ENCODE measurements around the gene TEFM.

The TEFM gene

DNA sequence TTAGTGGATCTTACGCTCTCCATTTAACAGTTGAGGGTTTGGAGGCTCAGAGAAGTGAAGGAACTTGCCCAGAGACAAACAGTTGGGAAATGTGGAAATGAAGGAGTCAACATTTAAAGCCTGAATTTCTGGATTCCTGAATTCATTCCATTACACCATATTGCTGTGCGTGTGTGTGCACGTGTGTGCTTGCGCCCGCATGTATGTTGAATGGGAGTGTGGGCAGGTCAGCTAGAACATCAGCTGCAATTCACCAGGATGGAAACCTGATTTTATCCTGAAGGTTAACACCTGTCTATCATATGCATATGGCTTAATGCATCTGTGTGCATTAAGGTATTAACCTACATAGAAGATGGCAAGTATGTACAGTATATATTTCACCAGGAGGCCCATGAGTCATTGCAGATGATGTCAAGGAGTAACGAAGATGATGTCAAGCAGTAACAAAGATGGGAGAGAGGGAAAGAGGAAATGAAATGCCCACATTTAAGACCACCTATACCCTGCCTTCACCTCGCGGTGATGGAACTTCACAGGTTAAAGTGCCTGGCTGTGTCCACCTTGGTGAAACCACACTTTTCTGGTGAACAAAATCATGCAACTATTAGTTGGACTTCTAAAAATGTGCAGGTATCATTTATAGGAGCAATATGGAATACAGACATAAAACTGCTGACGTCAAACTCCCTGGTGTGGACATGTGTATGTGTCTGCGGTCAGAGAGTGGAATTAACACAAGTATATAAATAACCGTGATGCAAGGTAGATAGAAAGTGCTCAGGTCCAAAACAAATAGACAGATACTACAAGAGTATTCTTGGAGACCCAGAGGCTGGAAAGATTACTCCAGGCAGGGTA is 14.9 kb upstream of the TEFM start:
- no peak for TF ChIP-seq REST (IDR thresholded peaks at IDR 0.05; ENCODE audit: insufficient read depth in 1 of 2, low read depth in 2 of 2, low read length in 2 of 2)
- no peak for TF ChIP-seq FOXP2 (optimal IDR thresholded peaks at IDR 0.05; ENCODE audit: borderline replicate concordance, extremely low read depth, extremely low read length, insufficient read depth)
- no peak for TF ChIP-seq POLR2AphosphoS5 (IDR thresholded peaks at IDR 0.05; ENCODE audit: low read depth, low read length)
- TF ChIP-seq SIN3A (IDR thresholded peaks at IDR 0.05; ENCODE audit: borderline replicate concordance, insufficient read depth, low read length): no peak
- TF ChIP-seq TAF1 (IDR thresholded peaks at IDR 0.05; ENCODE audit: borderline replicate concordance, insufficient read depth, low read length): no peak

DNA sequence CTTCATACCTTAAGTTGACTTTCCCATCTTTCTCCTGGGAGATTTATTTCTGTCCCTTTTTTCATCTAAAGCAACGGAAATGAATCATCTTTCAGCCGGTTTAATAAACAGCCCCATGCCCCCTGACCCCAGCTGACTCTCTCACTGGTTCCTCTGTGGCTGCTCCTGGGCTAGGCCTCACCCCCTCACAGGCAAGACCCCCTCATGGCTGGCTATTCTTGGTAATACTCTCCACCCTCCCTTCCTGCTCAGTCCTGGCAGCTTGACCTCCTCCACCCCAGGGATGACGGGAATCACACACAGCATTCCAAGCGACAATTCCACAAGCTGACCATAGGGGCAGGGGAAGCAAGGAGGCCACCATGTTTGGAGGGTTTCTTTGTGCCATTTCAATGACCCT is 14.2 kb upstream of the TEFM start:
- TF ChIP-seq TAF1 (IDR thresholded peaks at IDR 0.05; ENCODE audit: borderline replicate concordance, insufficient read depth, low read length) (no peak), REST (IDR thresholded peaks at IDR 0.05; ENCODE audit: insufficient read depth in 1 of 2, low read depth in 2 of 2, low read length in 2 of 2) (no peak), POLR2AphosphoS5 (IDR thresholded peaks at IDR 0.05; ENCODE audit: low read depth, low read length) (no peak), FOXP2 (optimal IDR thresholded peaks at IDR 0.05; ENCODE audit: borderline replicate concordance, extremely low read depth, extremely low read length, insufficient read depth) (no peak), SIN3A (IDR thresholded peaks at IDR 0.05; ENCODE audit: borderline replicate concordance, insufficient read depth, low read length) (no peak)

GRCh38 chr17:30917050-30917449 is 11.0 kb upstream of the TEFM start:
- TF ChIP-seq SIN3A (IDR thresholded peaks at IDR 0.05; ENCODE audit: borderline replicate concordance, insufficient read depth, low read length): no peak
- no peak for TF ChIP-seq FOXP2 (optimal IDR thresholded peaks at IDR 0.05; ENCODE audit: borderline replicate concordance, extremely low read depth, extremely low read length, insufficient read depth)
- no peak for TF ChIP-seq POLR2AphosphoS5 (IDR thresholded peaks at IDR 0.05; ENCODE audit: low read depth, low read length)
- no peak for TF ChIP-seq TAF1 (IDR thresholded peaks at IDR 0.05; ENCODE audit: borderline replicate concordance, insufficient read depth, low read length)
- no peak for TF ChIP-seq REST (IDR thresholded peaks at IDR 0.05; ENCODE audit: insufficient read depth in 1 of 2, low read depth in 2 of 2, low read length in 2 of 2)

- TF ChIP-seq POLR2AphosphoS5 (IDR thresholded peaks at IDR 0.05; ENCODE audit: low read depth, low read length) (no peak), FOXP2 (optimal IDR thresholded peaks at IDR 0.05; ENCODE audit: borderline replicate concordance, extremely low read depth, extremely low read length, insufficient read depth) (no peak), TAF1 (IDR thresholded peaks at IDR 0.05; ENCODE audit: borderline replicate concordance, insufficient read depth, low read length) (no peak), REST (IDR thresholded peaks at IDR 0.05; ENCODE audit: insufficient read depth in 1 of 2, low read depth in 2 of 2, low read length in 2 of 2) (no peak), SIN3A (IDR thresholded peaks at IDR 0.05; ENCODE audit: borderline replicate concordance, insufficient read depth, low read length) (no peak)
These were observed 10.0 kb upstream of the TEFM start for GRCh38 chr17:30915833-30916611.
